CD4-positive, alpha-beta T cell treated with Interleukin-15 for 1 hour (primary cell): Measurements from ENCODE around the gene BMP7.

Experiments
- DNase-seq: peaks from one replicate; pipeline ENCODE4 v3.0.0-alpha.2; 2020

Gene BMP7

GRCh38 chr20:57139342-57140093 is 126.9 kb downstream of the BMP7 start:
- DNase-seq: no peak

- no peak for DNase-seq
Observed at GRCh38 chr20:57138198-57138995, 128.0 kb downstream of the BMP7 start.

- no peak for DNase-seq
Observed at GRCh38 chr20:57137676-57138075, 128.8 kb downstream of the BMP7 start.

GRCh38 chr20:57136734-57137133 is 129.7 kb downstream of the BMP7 start:
- DNase-seq: no peak

GRCh38 chr20:57135875-57136274 is 130.6 kb downstream of the BMP7 start:
- DNase-seq: no peak

GRCh38 chr20:57134804-57135203 is 131.6 kb downstream of the BMP7 start:
- DNase-seq: no peak

GRCh38 chr20:57133926-57134650 is 132.4 kb downstream of the BMP7 start:
- DNase-seq: no peak

GRCh38 chr20:57131601-57132391 is 134.6 kb downstream of the BMP7 start:
- DNase-seq: no peak

GRCh38 chr20:57131077-57131476 is 135.4 kb downstream of the BMP7 start:
- no peak for DNase-seq

GRCh38 chr20:57130160-57130772 is 136.2 kb downstream of the BMP7 start:
- no peak for DNase-seq

GRCh38 chr20:57129303-57129702 is 137.1 kb downstream of the BMP7 start:
- DNase-seq: no peak

- DNase-seq: no peak
Observed at GRCh38 chr20:57128044-57128757, 138.2 kb downstream of the BMP7 start.

GRCh38 chr20:57126481-57127092 is 139.9 kb downstream of the BMP7 start:
- no peak for DNase-seq

GRCh38 chr20:57124800-57125517 is 141.5 kb downstream of the BMP7 start:
- no peak for DNase-seq

GRCh38 chr20:57124366-57124765 is 142.1 kb downstream of the BMP7 start:
- DNase-seq: no peak

- no peak for DNase-seq
Observed at GRCh38 chr20:57123504-57123903, 142.9 kb downstream of the BMP7 start.

- DNase-seq: no peak
Observed at GRCh38 chr20:57122536-57123489, 143.6 kb downstream of the BMP7 start.

GRCh38 chr20:57118964-57119363 is 147.5 kb downstream of the BMP7 start:
- DNase-seq: no peak
